Chondrocyte (in vitro differentiated cells): ENCODE data around the gene DSTN. TPM values are rescaled to one million over a fixed set of nuclear protein-coding genes. Genes with fewer than 3 reads are reported as not detected.

ENCODE experiments used
- DNase-seq: peaks from one replicate; pipeline ENCODE4 v3.0.0; 2021; ENCODE audit warnings: mixed read lengths, low spot score
- H3K27ac Mint-ChIP-seq: one replicate; pipeline ENCODE4 v1.8.0; 2021; ENCODE audit warnings: mild to moderate bottlenecking, moderate library complexity, mixed read lengths; ENCODE audit not compliant: unreplicated experiment
- H3K27me3 Mint-ChIP-seq: 2 replicates; pipeline ENCODE4 v1.8.0; 2021; ENCODE audit warnings: low read depth, mixed read lengths
- H3K36me3 Mint-ChIP-seq: 2 replicates; pipeline ENCODE4 v1.8.0; 2021; ENCODE audit warnings: low read depth, mixed read lengths
- H3K4me1 Mint-ChIP-seq: 2 replicates; pipeline ENCODE4 v1.8.0; 2021; ENCODE audit warnings: low read depth, mild to moderate bottlenecking, mixed read lengths
- H3K4me3 Mint-ChIP-seq: one replicate; pipeline ENCODE4 v1.8.0; 2021; ENCODE audit warnings: mild to moderate bottlenecking, moderate library complexity, mixed read lengths; ENCODE audit not compliant: unreplicated experiment
- H3K9me3 Mint-ChIP-seq: 2 replicates; pipeline ENCODE4 v1.8.0; 2021; ENCODE audit warnings: low read depth, mixed read lengths
- CTCF ChIP-seq: fragments of 200-600 bp; sonication (generic); IDR thresholded peaks from 2 replicates; pipeline ENCODE4 v1.5.0; 2021; ENCODE audit warnings: antibody characterized with exemption, mild to moderate bottlenecking, moderate library complexity
- total RNA-seq: library from RNA; stranded (reverse); gene quantifications from 3 replicates; pipeline ENCODE4 v1.2.1, GENCODE V29; 2021

DSTN gene
- total RNA-seq, 1 donor from 2014 or later: 1,290 TPM

GRCh38 chr20:17617212-17617867 lies 47.5 kb downstream of the DSTN start:
- Mint-ChIP-seq H3K27me3 (no peaks in the 10 kb centered on the region), H3K9me3 (no peaks in the 10 kb centered on the region), H3K27ac (peak overlapping the region; percentile 69), H3K4me1 (peaks cover 29% of the 10 kb centered on the region), H3K36me3 (peaks cover 37% of the 10 kb centered on the region), H3K4me3 (no peak overlapping the region)
- DNase-seq: peak; percentile 88
- TF ChIP-seq CTCF: peak; percentile 82

DNA sequence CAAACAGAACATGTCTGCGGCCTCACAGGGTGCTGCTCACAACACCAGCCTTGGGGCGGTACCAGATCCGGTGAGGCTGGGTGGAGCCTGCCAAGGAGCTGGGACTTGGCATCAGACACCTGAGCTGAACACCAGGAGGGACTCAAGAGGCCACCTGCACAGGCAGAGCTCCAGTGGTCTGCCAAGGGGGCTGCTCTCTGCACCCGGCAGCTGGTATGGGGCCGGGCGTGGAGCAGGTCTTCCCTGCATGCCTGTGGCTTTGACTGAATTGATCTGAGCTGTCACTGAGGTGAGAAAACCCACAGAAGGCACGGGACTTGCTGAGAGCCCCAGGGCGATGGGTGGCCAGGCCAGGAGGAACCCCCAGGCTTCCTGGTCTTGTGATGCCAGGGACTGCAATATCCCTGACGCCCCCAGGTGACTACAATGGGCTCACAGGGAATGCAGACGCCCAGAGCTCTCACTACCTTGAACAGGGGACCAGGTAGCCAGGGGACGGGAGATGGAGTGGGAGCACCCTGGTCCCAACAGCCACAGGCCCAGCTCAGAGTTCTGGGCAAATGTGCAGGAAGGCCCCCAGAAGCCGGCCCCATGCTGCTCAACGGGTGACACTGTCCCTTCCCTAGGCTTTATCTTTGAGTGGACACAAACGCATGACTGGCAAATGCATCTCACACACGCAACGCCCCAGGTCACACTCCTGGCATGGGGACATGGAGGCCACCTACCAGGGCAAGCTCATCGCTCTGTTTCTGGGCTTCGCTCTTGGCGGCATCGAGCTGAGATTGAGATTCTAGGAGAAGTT lies 48.2 kb downstream of the DSTN start:
- H3K27ac Mint-ChIP-seq: peak overlapping the region; percentile 69
- H3K4me1 Mint-ChIP-seq: peaks cover 22% of the 10 kb centered on the region
- DNase-seq: no peak
- TF ChIP-seq CTCF: peak; percentile 58
- peaks cover 39% of the 10 kb centered on the region for H3K36me3 Mint-ChIP-seq
- H3K27me3 Mint-ChIP-seq: no peaks in the 10 kb centered on the region
- H3K4me3 Mint-ChIP-seq: no peak overlapping the region
- H3K9me3 Mint-ChIP-seq: no peaks in the 10 kb centered on the region

- H3K36me3 Mint-ChIP-seq: peaks cover 39% of the 10 kb centered on the region
These were observed 48.8 kb downstream of the DSTN start for GRCh38 chr20:17618673-17619013.

GRCh38 chr20:17619351-17620093 lies 49.6 kb downstream of the DSTN start:
- Mint-ChIP-seq H3K4me1 (peaks cover 12% of the 10 kb centered on the region), H3K36me3 (peaks cover 42% of the 10 kb centered on the region), H3K4me3 (no peak overlapping the region), H3K27ac (peak overlapping the region; percentile 49), H3K9me3 (no peaks in the 10 kb centered on the region), H3K27me3 (no peaks in the 10 kb centered on the region)
- TF ChIP-seq CTCF: no peak
- no peak for DNase-seq

More at GRCh38 chr20:17618673-17619013, 48.8 kb downstream of the DSTN start:
- H3K27me3 Mint-ChIP-seq: no peaks in the 10 kb centered on the region
- no peak overlapping the region for H3K4me3 Mint-ChIP-seq
- DNase-seq: no peak
- H3K4me1 Mint-ChIP-seq: peaks cover 19% of the 10 kb centered on the region
- H3K9me3 Mint-ChIP-seq: no peaks in the 10 kb centered on the region
- no peak for TF ChIP-seq CTCF
- H3K27ac Mint-ChIP-seq: no peak overlapping the region
